GM12878 (cell line): ENCODE data around the gene AMN1. TPM values are rescaled to one million over a fixed set of nuclear protein-coding genes. Genes with fewer than 3 reads are reported as not detected.
A peak's percentile ranks its signal among the peaks of the same experiment; 100 is the strongest.

ENCODE experiments used
- BHLHE40 ChIP-seq, 2 experiments: fragments of 450-650 bp in 1 of 2; IDR thresholded peaks; 2 replicates each; pipeline ENCODE4 v1.6.1; 2011 to 2017; ENCODE audit warnings: low read depth in 2 of 2, borderline replicate concordance in 1 of 2, improper control_type of control experiment in 1 of 2, low read length in 1 of 2, mild to moderate bottlenecking in 1 of 2
- CBFB ChIP-seq: IDR thresholded peaks from 2 replicates; pipeline ENCODE4 v1.6.1; 2016; ENCODE audit warnings: antibody characterized with exemption, low read depth
- CREM ChIP-seq: IDR thresholded peaks from 2 replicates; pipeline ENCODE4 v1.6.1; 2014; ENCODE audit warnings: antibody characterized with exemption, low read depth
- E4F1 ChIP-seq: fragments of 450-650 bp; IDR thresholded peaks from 2 replicates; pipeline ENCODE4 v1.6.1; 2018; ENCODE audit warnings: borderline replicate concordance, mild to moderate bottlenecking; ENCODE audit not compliant: partially characterized antibody
- GATAD2B ChIP-seq: fragments of 450-650 bp; conservative IDR thresholded peaks from 2 replicates; pipeline ENCODE4 v1.6.1; 2017; ENCODE audit warnings: low read depth, mild to moderate bottlenecking, moderate library complexity
- MYB ChIP-seq: fragments of 150-350 bp; IDR thresholded peaks from 2 replicates; pipeline ENCODE4 v1.6.1; 2014; ENCODE audit warnings: mild to moderate bottlenecking, low read depth, low read length, borderline replicate concordance
- NR2C1 ChIP-seq: fragments of 450-650 bp; IDR thresholded peaks from 2 replicates; pipeline ENCODE4 v1.6.1; 2017; ENCODE audit warnings: antibody characterized with exemption, mild to moderate bottlenecking, moderate library complexity
- PKNOX1 ChIP-seq: fragments of 450-650 bp; IDR thresholded peaks from 2 replicates; pipeline ENCODE4 v1.6.1; 2016; ENCODE audit warnings: mild to moderate bottlenecking
- RAD21 ChIP-seq: IDR thresholded peaks from 2 replicates; pipeline ENCODE4 v1.6.1; 2011; ENCODE audit warnings: mild to moderate bottlenecking, low read depth, low read length, moderate library complexity; ENCODE audit not compliant: insufficient read depth
- SKIL ChIP-seq: fragments of 450-650 bp; IDR thresholded peaks from 2 replicates; pipeline ENCODE4 v1.6.1; 2017; ENCODE audit warnings: mild to moderate bottlenecking, low read depth, inconsistent platforms; ENCODE audit not compliant: poor library complexity, severe bottlenecking
- USF1 ChIP-seq: IDR thresholded peaks from 2 replicates; pipeline ENCODE4 v1.6.1; 2011; ENCODE audit warnings: borderline replicate concordance, low read depth, mild to moderate bottlenecking, moderate library complexity, mixed read lengths, low read length; ENCODE audit not compliant: insufficient read depth; ENCODE audit errors: extremely low read length
- ZNF384 ChIP-seq: IDR thresholded peaks from 2 replicates; pipeline ENCODE4 v1.6.1; 2012; ENCODE audit warnings: low read depth, mild to moderate bottlenecking, low read length, improper control_type of control experiment, borderline replicate concordance
- ZZZ3 ChIP-seq: IDR thresholded peaks from 2 replicates; pipeline ENCODE4 v1.6.1; 2011; ENCODE audit warnings: low read depth; ENCODE audit not compliant: control insufficient read depth, insufficient read length
- polyA plus RNA-seq, 11 experiments: library from polyadenylated mRNA; depleted of rRNA in 4 of 11; unstranded in 6 of 11; stranded (reverse) in 5 of 11; fragments of >200 nt; fragmentation: Nextera tagmentation in 4 of 11; fragmentation: Illumina TruSeq in 1 of 11; extraction: Ambion mirVana in 4 of 11; extraction: Trizol in 1 of 11; gene quantifications; 1 replicate in 1 of 11; 2 replicates in 10 of 11; pipeline versions ENCODE4 v1.2.1 to v1.2.3, GENCODE V29; 2011 to 2016; ENCODE audit warnings: inconsistent platforms in 2 of 11, missing spikeins in 2 of 11, low read depth in 1 of 11
- total RNA-seq, 4 experiments: library from RNA; depleted of rRNA in 3 of 4; stranded (reverse); fragments of >200 nt in 3 of 4; fragmentation: Illumina TruSeq in 1 of 4; extraction: Trizol in 1 of 4; gene quantifications; 2 replicates each; pipeline versions ENCODE4 v1.2.1 to v1.2.3, GENCODE V29; 2013 to 2021

The AMN1 gene
- total and polyA plus RNA-seq, 10 of the 15 experiments (the other 5 are each of a cell fraction or from before 2014, with no cell fraction given) = 5.4 to 19.3 (median 9.3) TPM

- TF ChIP-seq CREM (peak; percentile 29; the same call in 1 of the 2 replicates), ZZZ3 (no peak), ZNF384 (no peak), SKIL (no peak), CBFB (no peak), BHLHE40 (IDR thresholded peaks at IDR 0.05; ENCODE audit: borderline replicate concordance in 1 of 2, low read depth in 2 of 2, low read length in 1 of 2) (peak; percentile 56 to 63; a peak in 3 of 4 replicates), GATAD2B (no peak; the same call in 1 of the 2 replicates), E4F1 (peak; percentile 88), NR2C1 (peak; percentile 88), RAD21 (no peak), PKNOX1 (peak; percentile 97), USF1 (no peak), MYB (no peak)
- TF ChIP-seq, all 136 proteins: peak for 48
Measured at GRCh38 chr12:31659087-31659942, 69.5 kb downstream of the AMN1 start, which contains the start of gene ETFBKMT (continued).
